ENCODE data around the gene HIVEP2. TPM values are rescaled to one million over a fixed set of nuclear protein-coding genes. Genes with fewer than 3 reads are reported as not detected.

HIVEP2 gene
- total and polyA plus RNA-seq, 7 donors = 6.2 to 39.7 (median 22.6) TPM

DNA sequence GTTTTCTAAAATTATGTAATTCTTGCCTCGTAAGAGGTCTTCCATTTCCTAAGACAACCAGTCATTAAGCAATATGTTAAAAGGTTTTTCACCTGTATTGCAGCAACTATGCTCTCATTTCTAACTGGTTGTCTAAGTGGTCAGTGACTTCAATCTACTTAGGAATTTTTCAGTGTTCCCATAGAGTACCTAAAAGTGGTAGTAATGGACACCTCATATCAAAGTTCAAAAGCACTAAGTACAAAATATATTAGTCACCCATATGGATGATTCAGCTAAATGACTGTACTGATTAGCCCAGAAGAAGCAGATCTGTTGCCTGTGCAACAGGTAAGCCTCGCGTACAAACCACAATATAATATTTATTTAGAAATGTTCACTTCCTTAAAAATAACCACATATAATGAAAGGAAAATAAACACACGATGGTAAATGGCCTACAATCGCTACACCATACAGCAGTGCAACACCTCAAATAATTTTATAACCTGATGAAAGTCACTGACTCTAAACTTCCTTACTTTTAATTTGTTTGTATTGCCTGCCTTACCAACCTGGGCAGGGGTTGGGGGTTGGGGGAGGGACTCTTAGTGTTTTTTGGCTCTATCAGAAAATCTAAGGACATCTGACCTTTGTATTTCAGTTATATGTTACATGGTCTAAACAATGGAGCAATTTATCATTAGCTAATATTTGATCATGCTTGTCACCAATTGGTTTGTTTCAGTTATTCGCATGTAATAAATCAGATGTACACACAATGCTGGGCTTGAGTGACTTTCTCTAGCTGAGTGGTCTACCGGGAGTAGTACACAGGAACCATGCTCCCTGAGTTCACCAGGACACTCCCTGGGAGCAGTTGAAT lies 105.9 kb downstream of the HIVEP2 start:
- Histone ChIP-seq H3K27me3 (ENCODE audit: insufficient read depth in 3 of 3, low read length in 2 of 3) (no peaks in the 10 kb centered on the region), H3K36me3 (ENCODE audit: insufficient read depth in 1 of 2, low read depth in 1 of 2) (no peaks in the 10 kb centered on the region), H3K27ac (no peak overlapping the region), H3K4me3 (no peak overlapping the region), H3K4me1 (peaks cover 68% of the 10 kb centered on the region), H3K9me3 (no peaks in the 10 kb centered on the region)
- TF ChIP-seq, protein P1, sequence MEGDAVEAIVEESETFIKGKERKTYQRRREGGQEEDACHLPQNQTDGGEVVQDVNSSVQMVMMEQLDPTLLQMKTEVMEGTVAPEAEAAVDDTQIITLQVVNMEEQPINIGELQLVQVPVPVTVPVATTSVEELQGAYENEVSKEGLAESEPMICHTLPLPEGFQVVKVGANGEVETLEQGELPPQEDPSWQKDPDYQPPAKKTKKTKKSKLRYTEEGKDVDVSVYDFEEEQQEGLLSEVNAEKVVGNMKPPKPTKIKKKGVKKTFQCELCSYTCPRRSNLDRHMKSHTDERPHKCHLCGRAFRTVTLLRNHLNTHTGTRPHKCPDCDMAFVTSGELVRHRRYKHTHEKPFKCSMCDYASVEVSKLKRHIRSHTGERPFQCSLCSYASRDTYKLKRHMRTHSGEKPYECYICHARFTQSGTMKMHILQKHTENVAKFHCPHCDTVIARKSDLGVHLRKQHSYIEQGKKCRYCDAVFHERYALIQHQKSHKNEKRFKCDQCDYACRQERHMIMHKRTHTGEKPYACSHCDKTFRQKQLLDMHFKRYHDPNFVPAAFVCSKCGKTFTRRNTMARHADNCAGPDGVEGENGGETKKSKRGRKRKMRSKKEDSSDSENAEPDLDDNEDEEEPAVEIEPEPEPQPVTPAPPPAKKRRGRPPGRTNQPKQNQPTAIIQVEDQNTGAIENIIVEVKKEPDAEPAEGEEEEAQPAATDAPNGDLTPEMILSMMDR (IDR thresholded peaks at IDR 0.05) = no peak
- intact Hi-C loops (cut with DNase I) = no loop called here
- peak in 2 of 4 donors; percentile 52 to 54 for ATAC-seq
- WGBS, 3 donors = 89 to 92% (median 92%) methylated on average over 7 of the region's 7 CpGs
- no peak for DNase-seq

DNA sequence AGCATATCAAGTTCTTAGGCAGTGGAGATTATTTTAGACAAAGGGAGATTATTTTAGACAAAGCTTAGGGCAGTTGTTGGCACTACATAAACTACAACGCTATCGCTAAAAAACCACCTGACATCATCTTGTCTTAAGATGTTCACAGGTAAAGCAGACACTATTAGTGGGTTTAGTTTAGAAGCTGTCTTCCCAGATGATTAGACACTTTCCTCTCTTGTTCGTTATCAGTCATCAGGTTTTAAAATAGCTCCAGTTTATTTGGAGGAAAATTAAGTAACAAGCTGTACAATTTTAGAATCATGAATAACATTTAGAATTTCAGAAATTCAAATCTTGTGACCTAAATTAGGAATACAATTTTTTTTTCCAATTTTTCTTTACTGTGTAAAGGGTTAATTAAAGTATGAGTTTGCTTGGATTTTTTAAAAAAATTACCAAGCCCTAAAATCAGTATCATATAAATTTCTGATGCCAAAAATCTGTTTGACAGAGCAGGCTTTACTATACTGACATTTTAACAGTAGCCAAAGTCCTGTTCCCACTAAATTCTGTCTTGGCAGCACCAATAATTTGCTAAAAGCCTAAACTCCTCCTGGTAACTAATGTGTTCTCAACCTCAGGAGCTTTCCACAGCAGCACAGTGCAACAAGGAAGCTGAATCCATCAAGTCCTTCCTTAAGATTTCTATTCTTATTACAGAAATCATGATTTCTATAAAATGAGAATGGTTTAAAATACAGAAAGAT lies 109.0 kb downstream of the HIVEP2 start:
- 35 to 60% (median 46%) methylated on average over 3 of the region's 3 CpGs for WGBS, 3 donors
- peaks cover 63% of the 10 kb centered on the region for H3K4me1 ChIP-seq
- peak in 3 of 4 donors; percentile 51 to 77 (median 71) for ATAC-seq

DNA sequence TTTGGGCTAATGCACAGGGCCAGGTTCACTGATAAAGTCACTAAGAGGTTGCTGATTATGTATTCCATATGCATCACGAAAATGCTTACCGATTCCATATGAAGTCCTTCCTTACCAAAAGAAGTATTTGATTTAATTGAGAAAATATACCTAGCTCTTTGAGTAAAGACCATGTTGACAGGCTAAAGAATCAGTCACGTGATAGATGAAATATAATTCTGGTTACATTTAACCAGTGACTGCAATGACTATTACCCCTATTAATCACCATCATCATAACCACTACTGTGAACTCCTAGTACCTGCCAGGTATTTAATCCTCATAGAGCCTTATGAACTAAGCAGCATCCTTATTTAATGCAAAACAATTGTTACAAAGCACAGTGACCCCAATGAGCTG lies 110.1 kb downstream of the HIVEP2 start:
- intact Hi-C loops (cut with DNase I) = no loop called here
- 78 to 88% (median 82%) methylated on average over 3 of the region's 3 CpGs for WGBS, 3 donors
- no peaks in the 10 kb centered on the region for H3K27me3 ChIP-seq (ENCODE audit: insufficient read depth in 3 of 3, low read length in 2 of 3)

More for the DNA sequence above, 109.0 kb downstream of the HIVEP2 start:
- H3K36me3 ChIP-seq (ENCODE audit: insufficient read depth in 1 of 2, low read depth in 1 of 2) = no peaks in the 10 kb centered on the region
- no peaks in the 10 kb centered on the region for H3K9me3 ChIP-seq
- peak overlapping the region; percentile 62 for H3K27ac ChIP-seq
- TF ChIP-seq, protein P1 (IDR thresholded peaks at IDR 0.05) = no peak
- no peak overlapping the region for H3K4me3 ChIP-seq
- intact Hi-C loops (cut with DNase I) = no loop called here
- no peak for DNase-seq
- H3K27me3 ChIP-seq (ENCODE audit: insufficient read depth in 3 of 3, low read length in 2 of 3) = no peaks in the 10 kb centered on the region

DNA sequence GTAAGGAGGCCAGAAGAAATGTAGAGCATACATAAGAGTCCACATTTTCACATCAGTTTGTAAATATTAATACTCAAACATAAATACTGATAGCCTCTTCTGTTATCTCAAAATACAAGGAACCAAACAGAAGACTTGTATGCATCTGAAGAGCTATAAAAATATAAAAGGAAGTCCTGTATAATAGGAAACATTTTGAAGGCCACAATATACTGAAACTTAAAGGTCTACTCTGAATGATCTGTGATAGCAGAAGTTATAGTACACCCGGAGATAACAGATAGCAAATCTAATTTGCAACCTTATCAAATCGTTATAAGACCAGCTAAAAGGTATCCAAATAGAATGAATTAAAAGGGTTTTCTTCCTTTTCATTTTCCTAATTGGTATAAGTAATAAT lies 111.2 kb downstream of the HIVEP2 start:
- DNase-seq (no peak), ATAC-seq (no peak)
- Histone ChIP-seq H3K9me3 (no peaks in the 10 kb centered on the region), H3K4me1 (peaks cover 62% of the 10 kb centered on the region), H3K36me3 (ENCODE audit: insufficient read depth in 1 of 2, low read depth in 1 of 2) (no peaks in the 10 kb centered on the region), H3K27ac (peak overlapping the region; percentile 18), H3K4me3 (no peak overlapping the region), H3K27me3 (ENCODE audit: insufficient read depth in 3 of 3, low read length in 2 of 3) (no peaks in the 10 kb centered on the region)
- 81 to 85% (median 81%) methylated on average over 2 of the region's 2 CpGs for WGBS, 3 donors
- TF ChIP-seq, protein P1 (IDR thresholded peaks at IDR 0.05) = no peak
- intact Hi-C loops (cut with DNase I) = no loop called here

More for the DNA sequence above, 110.1 kb downstream of the HIVEP2 start:
- H3K4me3 ChIP-seq = no peak overlapping the region
- H3K9me3 ChIP-seq = no peaks in the 10 kb centered on the region
- no peak overlapping the region for H3K27ac ChIP-seq
- peaks cover 67% of the 10 kb centered on the region for H3K4me1 ChIP-seq
- TF ChIP-seq, protein P1 (IDR thresholded peaks at IDR 0.05) = no peak
- no peaks in the 10 kb centered on the region for H3K36me3 ChIP-seq (ENCODE audit: insufficient read depth in 1 of 2, low read depth in 1 of 2)
- no peak for DNase-seq
- ATAC-seq = no peak
